Esophagus muscularis mucosa (tissue), 4 donors: ENCODE results near the gene GALNT2.

Experiments used
- CTCF ChIP-seq, 3 experiments: fragments of 200-600 bp in 2 of 3; fragments of 450-650 bp in 1 of 3; sonication (generic) in 2 of 3; IDR thresholded peaks; one replicate each; pipeline ENCODE4 v1.5.1; 2017 to 2019; ENCODE audit warnings: antibody characterized with exemption in 3 of 3, mild to moderate bottlenecking in 2 of 3, moderate library complexity in 1 of 3
- EP300 ChIP-seq: sonication (generic); formaldehyde crosslinking; IDR thresholded peaks from one replicate; pipeline ENCODE4 v1.6.1; 2017; ENCODE audit warnings: antibody characterized with exemption
- POLR2A ChIP-seq: fragments of 450-650 bp; IDR thresholded peaks from one replicate; pipeline ENCODE4 v1.6.1; 2017; ENCODE audit warnings: antibody characterized with exemption, moderate library complexity, mild to moderate bottlenecking, low read depth
- POLR2AphosphoS5 ChIP-seq, 2 donors: sonication (generic); formaldehyde crosslinking; IDR thresholded peaks; one replicate each; pipeline ENCODE4 v1.6.1; 2017; ENCODE audit warnings: antibody characterized with exemption in 2 of 2

- no peak for TF ChIP-seq CTCF (IDR thresholded peaks at IDR 0.05)
- TF ChIP-seq POLR2AphosphoS5 (IDR thresholded peaks at IDR 0.05): no peak
- TF ChIP-seq EP300: no peak
- TF ChIP-seq POLR2A: no peak
Observed at GRCh38 chr1:230313453-230314141, 246.6 kb downstream of the GALNT2 start.
